Uterus (tissue), 4 donors: ENCODE results near the gene FGR. TPM values are rescaled to one million over a fixed set of nuclear protein-coding genes. Genes with fewer than 3 reads are reported as not detected.
"Not testable (repeated sequence)": the region's sequence is repeated elsewhere in the genome, so short reads cannot be mapped to it uniquely, and the experiment has no call there.

Source experiments
- DNase-seq, 2 donors: peaks; one replicate each; pipeline ENCODE4 v3.0.0-alpha.2; 2019 to 2020
- H3K27ac ChIP-seq, 2 donors: fragments of 200-600 bp; sonication (generic); 1 replicate in 1 of 2; 2 replicates in 1 of 2; pipeline ENCODE4 v1.5.1; 2016 to 2018
- H3K27me3 ChIP-seq, 2 donors: fragments of 200-600 bp; sonication (generic); one replicate each; pipeline ENCODE4 v1.5.1; 2018 to 2019; ENCODE audit warnings: control low read depth in 1 of 2
- H3K36me3 ChIP-seq, 2 donors: fragments of 200-600 bp; sonication (generic); one replicate each; pipeline ENCODE4 v1.5.1; 2019; ENCODE audit warnings: control low read depth in 1 of 2
- H3K4me1 ChIP-seq, 2 donors: fragments of 200-600 bp; sonication (generic); one replicate each; pipeline ENCODE4 v1.5.1; 2018 to 2019; ENCODE audit warnings: control low read depth in 1 of 2
- H3K4me3 ChIP-seq, 2 donors: fragments of 200-600 bp; sonication (generic); 1 replicate in 1 of 2; 2 replicates in 1 of 2; pipeline ENCODE4 v1.5.1; 2018 to 2019; ENCODE audit warnings: mild to moderate bottlenecking in 1 of 2
- H3K9me3 ChIP-seq, 2 donors: fragments of 200-600 bp; sonication (generic); one replicate each; pipeline ENCODE4 v1.5.1; 2019; ENCODE audit warnings: control low read depth in 1 of 2
- CTCF ChIP-seq, 4 experiments: fragments of 200-600 bp in 2 of 4; fragments of 450-650 bp in 2 of 4; sonication (generic) in 2 of 4; IDR thresholded peaks; one replicate each; pipeline ENCODE4 v1.5.1; 2016 to 2019; ENCODE audit warnings: antibody characterized with exemption in 4 of 4, mild to moderate bottlenecking in 2 of 4, moderate library complexity in 1 of 4
- POLR2A ChIP-seq, 2 donors: fragments of 450-650 bp; IDR thresholded peaks; one replicate each; pipeline ENCODE4 v1.6.1; 2016; ENCODE audit warnings: antibody characterized with exemption in 2 of 2, mild to moderate bottlenecking in 1 of 2, moderate library complexity in 1 of 2
- intact Hi-C: fragments of 100-400 bp; cut with DNase I; formaldehyde crosslinking; loops from one replicate; pipeline ENCODE4 v1.15.1; 2023; ENCODE audit warnings: low total_unique reads
- total RNA-seq, 4 donors: library from RNA; depleted of rRNA in 3 of 4; stranded (reverse); fragments of >200 nt in 3 of 4; gene quantifications; one replicate each; pipeline versions ENCODE4 v1.1.0 to v1.2.4, GENCODE V29; 2014 to 2023
- donor health status: DM: yes; HTN: yes; CAD: no.

The FGR gene
- total RNA-seq, 4 donors from 2014 or later = 3.0 to 35.9 (median 18.8) TPM

GRCh38 chr1:27644369-27645070, 9.5 kb upstream of the FGR start:
- Histone ChIP-seq H3K27ac (no peak overlapping the region), H3K36me3 (no peaks in the 10 kb centered on the region), H3K9me3 (no peaks in the 10 kb centered on the region), H3K27me3 (no peaks in the 10 kb centered on the region), H3K4me3 (no peak overlapping the region), H3K4me1 (no peaks in the 10 kb centered on the region)
- intact Hi-C loops = no loop called here
- TF ChIP-seq CTCF (IDR thresholded peaks at IDR 0.05) (no peak), POLR2A (IDR thresholded peaks at IDR 0.05) (no peak)
- no peak for DNase-seq

GRCh38 chr1:27643600-27644368, 8.8 kb upstream of the FGR start:
- Histone ChIP-seq H3K36me3 (no peaks in the 10 kb centered on the region), H3K27me3 (no peaks in the 10 kb centered on the region), H3K27ac (no peak overlapping the region), H3K4me1 (no peaks in the 10 kb centered on the region), H3K9me3 (no peaks in the 10 kb centered on the region), H3K4me3 (no peak overlapping the region)
- peak in 1 of 2 donors; percentile 41 for DNase-seq
- TF ChIP-seq CTCF (IDR thresholded peaks at IDR 0.05) = peak; percentile 54 to 74 (median 68)
- TF ChIP-seq POLR2A (IDR thresholded peaks at IDR 0.05) = no peak
- intact Hi-C loops = no loop called here

GRCh38 chr1:27640514-27640913, 5.5 kb upstream of the FGR start:
- H3K4me3 ChIP-seq, H3K9me3 ChIP-seq, H3K27ac ChIP-seq, H3K36me3 ChIP-seq, H3K4me1 ChIP-seq, intact Hi-C loops, DNase-seq, H3K27me3 ChIP-seq: not testable (repeated sequence)

GRCh38 chr1:27638805-27639204, 3.8 kb upstream of the FGR start:
- intact Hi-C loops = no loop called here
- H3K4me3 ChIP-seq = no peak overlapping the region
- no peak overlapping the region for H3K27ac ChIP-seq
- H3K9me3 ChIP-seq = no peaks in the 10 kb centered on the region
- H3K27me3 ChIP-seq = peaks cover 0 to 3% of the 10 kb centered on the region in 2 donors
- no peak for TF ChIP-seq CTCF (IDR thresholded peaks at IDR 0.05)
- no peak for TF ChIP-seq POLR2A (IDR thresholded peaks at IDR 0.05)
- H3K36me3 ChIP-seq = no peaks in the 10 kb centered on the region
- DNase-seq = no peak
- H3K4me1 ChIP-seq = peaks cover 0 to 6% of the 10 kb centered on the region in 2 donors

GRCh38 chr1:27638047-27638734, 3.2 kb upstream of the FGR start:
- H3K36me3 ChIP-seq = no peaks in the 10 kb centered on the region
- no peak overlapping the region for H3K27ac ChIP-seq
- intact Hi-C loops = no loop called here
- no peaks in the 10 kb centered on the region for H3K9me3 ChIP-seq
- no peak for DNase-seq
- H3K4me1 ChIP-seq = peaks cover 0 to 6% of the 10 kb centered on the region in 2 donors
- TF ChIP-seq POLR2A (IDR thresholded peaks at IDR 0.05) = no peak
- TF ChIP-seq CTCF (IDR thresholded peaks at IDR 0.05) = no peak
- H3K27me3 ChIP-seq = peaks cover 0 to 3% of the 10 kb centered on the region in 2 donors
- no peak overlapping the region for H3K4me3 ChIP-seq
